Neural cell (in vitro differentiated cells): Measurements from ENCODE around the gene CLINT1. TPM values are rescaled to one million over a fixed set of nuclear protein-coding genes. Genes with fewer than 3 reads are reported as not detected.

ENCODE experiments used
- H2AFZ ChIP-seq: fragments of 200-600, 300-800 bp; sonication (generic), shearing (Covaris generic); 2 replicates; pipeline ENCODE4 v1.6.0; 2014; ENCODE audit warnings: low read depth, mild to moderate bottlenecking, antibody characterized with exemption, low read length, moderate library complexity
- H3F3A ChIP-seq: fragments of 200-600 bp; shearing (Covaris generic); 2 replicates; pipeline ENCODE4 v1.6.1; 2016; ENCODE audit warnings: mild to moderate bottlenecking, moderate library complexity, mixed read lengths, antibody characterized with exemption, low read length; ENCODE audit not compliant: insufficient read depth, poor library complexity, severe bottlenecking
- H3K27ac ChIP-seq: fragments of 200-600, 300-800 bp; sonication (generic), shearing (Covaris generic); 2 replicates; pipeline ENCODE4 v1.5.1; 2014; ENCODE audit warnings: mild to moderate bottlenecking, low read length, moderate library complexity
- H3K27me3 ChIP-seq: fragments of 300-800, 200-600 bp; sonication (generic), shearing (Covaris generic); 2 replicates; pipeline ENCODE4 v1.6.0; 2014; ENCODE audit warnings: mild to moderate bottlenecking, low read depth, low read length, moderate library complexity; ENCODE audit not compliant: insufficient read depth
- H3K36me3 ChIP-seq: fragments of 300-800, 200-600 bp; sonication (generic), shearing (Covaris generic); 2 replicates; pipeline ENCODE4 v1.5.1; 2014; ENCODE audit warnings: mild to moderate bottlenecking, antibody characterized with exemption, low read length, moderate library complexity; ENCODE audit not compliant: insufficient read depth
- H3K4me2 ChIP-seq: fragments of 300-800, 200-600 bp; sonication (generic), shearing (Covaris generic); 2 replicates; pipeline ENCODE4 v1.6.0; 2014; ENCODE audit warnings: mild to moderate bottlenecking, low read length
- H3K4me3 ChIP-seq: fragments of 300-800, 200-600 bp; sonication (generic), shearing (Covaris generic); 2 replicates; pipeline ENCODE4 v1.5.1; 2014; ENCODE audit warnings: mild to moderate bottlenecking, low read length, moderate library complexity
- H3K79me2 ChIP-seq: fragments of 200-600 bp; shearing (Covaris generic); replicated peaks from 2 replicates; pipeline ENCODE4 v1.6.0; 2014; ENCODE audit warnings: mild to moderate bottlenecking, low read length, moderate library complexity; ENCODE audit not compliant: insufficient read depth
- H3K9ac ChIP-seq: fragments of 300-800, 200-600 bp; sonication (generic), shearing (Covaris generic); 2 replicates; pipeline ENCODE4 v1.6.1; 2016; ENCODE audit warnings: mild to moderate bottlenecking, low read length, mixed read lengths
- H3K9me2 ChIP-seq: fragments of 200-600 bp; shearing (Covaris generic); 2 replicates; pipeline ENCODE4 v1.6.1; 2016; ENCODE audit warnings: mild to moderate bottlenecking, low read length, mixed read lengths; ENCODE audit not compliant: insufficient read depth
- H3K9me3 ChIP-seq: fragments of 200-600, 300-800 bp; sonication (generic), shearing (Covaris generic); 2 replicates; pipeline ENCODE4 v1.6.1; 2016; ENCODE audit warnings: mild to moderate bottlenecking, mixed run types, low read length, moderate library complexity, mixed read lengths
- H4K20me1 ChIP-seq: fragments of 200-600 bp; shearing (Covaris generic); 2 replicates; pipeline ENCODE4 v1.6.1; 2016; ENCODE audit warnings: mild to moderate bottlenecking, mixed run types; ENCODE audit not compliant: insufficient read depth
- CTCF ChIP-seq: fragments of 450-650 bp; IDR thresholded peaks from 2 replicates; pipeline ENCODE4 v1.5.1; 2014; ENCODE audit warnings: antibody characterized with exemption, mild to moderate bottlenecking, moderate library complexity; ENCODE audit not compliant: poor library complexity, severe bottlenecking
- EP300 ChIP-seq: fragments of 450-650 bp; conservative IDR thresholded peaks from 2 replicates; pipeline ENCODE4 v1.6.1; 2014; ENCODE audit warnings: antibody characterized with exemption, mild to moderate bottlenecking, moderate library complexity; ENCODE audit not compliant: poor library complexity, severe bottlenecking
- EZH2 ChIP-seq: fragments of 200-600, 300-800 bp; shearing (Covaris generic), sonication (generic); IDR thresholded peaks from 2 replicates; pipeline ENCODE4 v1.6.1; 2014; ENCODE audit warnings: antibody characterized with exemption, low read length, borderline replicate concordance, mild to moderate bottlenecking; ENCODE audit not compliant: insufficient read depth, poor library complexity, severe bottlenecking
- MXI1 ChIP-seq: fragments of 450-650 bp; conservative IDR thresholded peaks from 2 replicates; pipeline ENCODE4 v1.6.1; 2014; ENCODE audit warnings: antibody characterized with exemption, mild to moderate bottlenecking; ENCODE audit not compliant: poor library complexity, severe bottlenecking
- POLR2AphosphoS5 ChIP-seq: IDR thresholded peaks from 2 replicates; pipeline ENCODE4 v1.6.1; 2012
- RAD21 ChIP-seq: fragments of 450-650 bp; conservative IDR thresholded peaks from 2 replicates; pipeline ENCODE4 v1.6.1; 2014; ENCODE audit warnings: antibody characterized with exemption, mild to moderate bottlenecking, moderate library complexity
- REST ChIP-seq: IDR thresholded peaks from 2 replicates; pipeline ENCODE4 v1.6.1; 2012; ENCODE audit warnings: borderline replicate concordance
- SMC3 ChIP-seq: fragments of 450-650 bp; conservative IDR thresholded peaks from 2 replicates; pipeline ENCODE4 v1.6.1; 2014; ENCODE audit warnings: antibody characterized with exemption, mild to moderate bottlenecking, moderate library complexity; ENCODE audit not compliant: poor library complexity
- TAF1 ChIP-seq: IDR thresholded peaks from 2 replicates; pipeline ENCODE4 v1.6.1; 2012; ENCODE audit warnings: low read depth
- polyA plus RNA-seq: library from polyadenylated mRNA; depleted of rRNA; stranded (reverse); fragments of >200 nt; gene quantifications from 2 replicates; pipeline ENCODE4 v1.2.3, GENCODE V29; 2014

CLINT1 gene
- polyA plus RNA-seq, 1 donor from 2014 or later = 47.3 TPM

- no peaks in the 10 kb centered on the region for H3F3A ChIP-seq
- no peaks in the 10 kb centered on the region for H3K36me3 ChIP-seq
- H3K27ac ChIP-seq = no peak overlapping the region
- H3K9me2 ChIP-seq = no peaks in the 10 kb centered on the region
- no peak for TF ChIP-seq EP300
- TF ChIP-seq TAF1 = no peak
- no peak for TF ChIP-seq EZH2
- TF ChIP-seq RAD21 = no peak
- TF ChIP-seq MXI1 = no peak
- TF ChIP-seq CTCF = no peak
- TF ChIP-seq REST = no peak
- TF ChIP-seq POLR2AphosphoS5 = no peak
- no peak for TF ChIP-seq SMC3
- no peak overlapping the region for H2AFZ ChIP-seq
- peaks cover 11% of the 10 kb centered on the region for H3K79me2 ChIP-seq
- H4K20me1 ChIP-seq = no peaks in the 10 kb centered on the region
- no peaks in the 10 kb centered on the region for H3K27me3 ChIP-seq
- H3K9me3 ChIP-seq = no peaks in the 10 kb centered on the region
- no peak overlapping the region for H3K4me3 ChIP-seq
- H3K9ac ChIP-seq = no peak overlapping the region
- H3K4me2 ChIP-seq = no peak overlapping the region
Observed at GRCh38 chr5:157741131-157741530, 117.8 kb downstream of the CLINT1 start.

GRCh38 chr5:157740229-157740610 is 118.7 kb downstream of the CLINT1 start:
- Histone ChIP-seq H2AFZ (no peak overlapping the region), H3K4me3 (no peak overlapping the region), H3K36me3 (no peaks in the 10 kb centered on the region), H3F3A (no peaks in the 10 kb centered on the region), H4K20me1 (no peaks in the 10 kb centered on the region), H3K9ac (no peak overlapping the region), H3K27ac (no peak overlapping the region), H3K9me3 (no peaks in the 10 kb centered on the region), H3K9me2 (no peaks in the 10 kb centered on the region), H3K4me2 (no peak overlapping the region), H3K27me3 (no peaks in the 10 kb centered on the region), H3K79me2 (peaks cover 2% of the 10 kb centered on the region)
- TF ChIP-seq EP300 = no peak
- TF ChIP-seq EZH2 = no peak
- no peak for TF ChIP-seq CTCF
- TF ChIP-seq RAD21 = no peak
- no peak for TF ChIP-seq POLR2AphosphoS5
- no peak for TF ChIP-seq REST
- no peak for TF ChIP-seq TAF1
- TF ChIP-seq MXI1 = no peak
- TF ChIP-seq SMC3 = no peak
